ENCODE data around the gene CWF19L2. TPM values are rescaled to one million over a fixed set of nuclear protein-coding genes. Genes with fewer than 3 reads are reported as not detected.
A peak's percentile ranks its signal among the peaks of the same experiment; 100 is the strongest.
"Not testable (repeated sequence)": the region's sequence is repeated elsewhere in the genome, so short reads cannot be mapped to it uniquely, and the experiment has no call there.

Gene CWF19L2
- polyA plus RNA-seq, 3 donors = 1.6 to 2.2 (median 1.7) TPM

GRCh38 chr11:107405260-107405659 lies 52.4 kb downstream of the CWF19L2 start:
- H3K79me2 ChIP-seq (ENCODE audit: insufficient read depth, low read length) = no peaks in the 10 kb centered on the region
- Mint-ChIP-seq H3K4me1 (no peaks in the 10 kb centered on the region), H3K27me3 (ENCODE audit: low read depth in 3 of 3) (no peaks in the 10 kb centered on the region), H3K27ac (no peak overlapping the region), H3K36me3 (peaks cover 24 to 28% of the 10 kb centered on the region in 2 donors), H3K4me3 (no peak overlapping the region), H3K9me3 (peaks cover 0 to 10% (median 2%) of the 10 kb centered on the region in 7 donors)
- TF ChIP-seq CTCF (IDR thresholded peaks at IDR 0.05) = no peak
- H3K4me2 ChIP-seq (replicated peaks; ENCODE audit: extremely low read depth, low read length, poor library complexity, severe bottlenecking) = no peak overlapping the region
- no peaks in the 10 kb centered on the region for H3K27me3 ChIP-seq (ENCODE audit: control insufficient read depth in 2 of 2, insufficient read depth in 2 of 2, low read length in 2 of 2)
- WGBS (ENCODE audit: insufficient coverage) = no CpG with 5 or more reads among the region's 1 CpG
- H2AFZ ChIP-seq (ENCODE audit: insufficient read depth, low read depth, low read length, poor library complexity, severe bottlenecking) = no peak overlapping the region
- H3K36me3 ChIP-seq (replicated peaks in 1 of 2; ENCODE audit: control insufficient read depth in 1 of 2, insufficient read depth in 2 of 2, low read length in 2 of 2) = peaks cover 5 to 11% of the 10 kb centered on the region in 2 donors
- H3K4me1 ChIP-seq (ENCODE audit: control insufficient read depth in 1 of 2, insufficient read depth in 2 of 2, low read length in 2 of 2) = no peaks in the 10 kb centered on the region
- H3K27ac ChIP-seq (ENCODE audit: low read depth in 1 of 2, low read length in 2 of 2) = no peak overlapping the region
- H3K9me3 ChIP-seq (replicated peaks in 1 of 2; ENCODE audit: control insufficient read depth in 1 of 2, insufficient read depth in 1 of 2, low read length in 2 of 2) = no peaks in the 10 kb centered on the region
- intact Hi-C loops (cut with micrococcal nuclease) = no loop called here
- H3K4me3 ChIP-seq (replicated peaks in 1 of 3; ENCODE audit: low read depth in 2 of 3, low read length in 3 of 3) = no peak overlapping the region
- no peak overlapping the region for H3K9ac ChIP-seq (ENCODE audit: insufficient read depth, low read length, poor library complexity, severe bottlenecking)
- no peak for DNase-seq
- no peaks in the 10 kb centered on the region for H4K20me1 ChIP-seq (ENCODE audit: insufficient read depth, low read length)

- H3K4me3 ChIP-seq (replicated peaks in 1 of 3; ENCODE audit: low read depth in 2 of 3, low read length in 3 of 3); H3K4me2 ChIP-seq (replicated peaks; ENCODE audit: extremely low read depth, low read length, poor library complexity, severe bottlenecking); H3K27me3 ChIP-seq (ENCODE audit: control insufficient read depth in 2 of 2, insufficient read depth in 2 of 2, low read length in 2 of 2); H3K9me3 ChIP-seq (replicated peaks in 1 of 2; ENCODE audit: control insufficient read depth in 1 of 2, insufficient read depth in 1 of 2, low read length in 2 of 2); H3K4me1 Mint-ChIP-seq; H3K79me2 ChIP-seq (ENCODE audit: insufficient read depth, low read length); H4K20me1 ChIP-seq (ENCODE audit: insufficient read depth, low read length); H2AFZ ChIP-seq (ENCODE audit: insufficient read depth, low read depth, low read length, poor library complexity, severe bottlenecking); H3K9ac ChIP-seq (ENCODE audit: insufficient read depth, low read length, poor library complexity, severe bottlenecking); H3K27ac ChIP-seq (ENCODE audit: low read depth in 1 of 2, low read length in 2 of 2); H3K36me3 ChIP-seq (replicated peaks in 1 of 2; ENCODE audit: control insufficient read depth in 1 of 2, insufficient read depth in 2 of 2, low read length in 2 of 2); H3K27me3 Mint-ChIP-seq (ENCODE audit: low read depth in 3 of 3); DNase-seq; H3K4me1 ChIP-seq (ENCODE audit: control insufficient read depth in 1 of 2, insufficient read depth in 2 of 2, low read length in 2 of 2); H3K4me3 Mint-ChIP-seq; intact Hi-C loops (cut with micrococcal nuclease): not testable (repeated sequence)
- whole genome bisulfite sequencing (ENCODE audit: insufficient coverage) = no CpG with 5 or more reads among the region's 2 CpGs
- Mint-ChIP-seq H3K36me3 (peaks cover 35 to 51% of the 10 kb centered on the region in 2 donors), H3K27ac (peak overlapping the region in 2 of 7 donors; percentile 15 to 51), H3K9me3 (peaks cover 7 to 33% (median 11%) of the 10 kb centered on the region in 7 donors)
These were observed 56.5 kb downstream of the CWF19L2 start for GRCh38 chr11:107401131-107401530.
